ENCODE data around the gene OR5I1. TPM values are rescaled to one million over a fixed set of nuclear protein-coding genes. Genes with fewer than 3 reads are reported as not detected.

The OR5I1 gene
- total RNA-seq: not detected
- polyA plus RNA-seq: not detected
- long read RNA-seq, donor 1: 0 reads
- long read RNA-seq, donor 2: 0 reads

DNA sequence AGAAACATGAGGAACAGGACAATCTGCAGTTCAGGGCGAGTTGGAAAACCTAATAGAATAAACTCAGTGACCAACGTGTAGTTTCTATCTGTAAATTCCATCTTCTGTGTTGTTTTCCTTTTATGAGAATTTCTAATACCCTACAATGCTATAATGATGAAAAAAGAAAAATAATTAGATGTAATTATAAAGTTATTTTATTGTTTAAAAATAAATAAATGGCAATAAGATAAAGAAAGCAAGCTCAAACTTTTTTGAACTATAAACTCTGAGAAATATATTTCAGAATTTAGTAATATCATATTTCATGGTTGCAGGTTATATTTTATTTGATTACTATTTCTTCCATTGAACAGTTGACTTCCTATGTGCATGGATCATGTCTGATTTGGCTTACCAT is at the start of gene OR5I1:
Gene OR5I1, minus strand, starts transcription at position 101 of the 400 bp plus-strand sequence. Its CDS starts 0 bp downstream, at position 101.
- H3K36me3 ChIP-seq (ENCODE audit: insufficient read depth in 1 of 2, low read depth in 1 of 2): no peaks in the 10 kb centered on the region
- intact Hi-C loops (cut with DNase I): loop anchor here in 1 of 2 donors (5.0 kb wide), 1 partner anchor 851 kb away; no protein-coding TSS in a partner anchor
- no peaks in the 10 kb centered on the region for H3K9me3 ChIP-seq
- ATAC-seq (no peak), DNase-seq (no peak)
- H3K27me3 ChIP-seq (ENCODE audit: insufficient read depth in 3 of 3, low read length in 2 of 3): no peaks in the 10 kb centered on the region
- no peak within 1 kb of the TSS for H3K4me3 ChIP-seq
- 55 to 57% (median 55%) methylated on average over 2 of the region's 2 CpGs for WGBS, 3 donors
- H3K27ac ChIP-seq: no peak within 1 kb of the TSS
- no peaks in the 10 kb centered on the region for H3K4me1 ChIP-seq
- TF ChIP-seq, protein P1, sequence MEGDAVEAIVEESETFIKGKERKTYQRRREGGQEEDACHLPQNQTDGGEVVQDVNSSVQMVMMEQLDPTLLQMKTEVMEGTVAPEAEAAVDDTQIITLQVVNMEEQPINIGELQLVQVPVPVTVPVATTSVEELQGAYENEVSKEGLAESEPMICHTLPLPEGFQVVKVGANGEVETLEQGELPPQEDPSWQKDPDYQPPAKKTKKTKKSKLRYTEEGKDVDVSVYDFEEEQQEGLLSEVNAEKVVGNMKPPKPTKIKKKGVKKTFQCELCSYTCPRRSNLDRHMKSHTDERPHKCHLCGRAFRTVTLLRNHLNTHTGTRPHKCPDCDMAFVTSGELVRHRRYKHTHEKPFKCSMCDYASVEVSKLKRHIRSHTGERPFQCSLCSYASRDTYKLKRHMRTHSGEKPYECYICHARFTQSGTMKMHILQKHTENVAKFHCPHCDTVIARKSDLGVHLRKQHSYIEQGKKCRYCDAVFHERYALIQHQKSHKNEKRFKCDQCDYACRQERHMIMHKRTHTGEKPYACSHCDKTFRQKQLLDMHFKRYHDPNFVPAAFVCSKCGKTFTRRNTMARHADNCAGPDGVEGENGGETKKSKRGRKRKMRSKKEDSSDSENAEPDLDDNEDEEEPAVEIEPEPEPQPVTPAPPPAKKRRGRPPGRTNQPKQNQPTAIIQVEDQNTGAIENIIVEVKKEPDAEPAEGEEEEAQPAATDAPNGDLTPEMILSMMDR (IDR thresholded peaks at IDR 0.05): no peak

DNA sequence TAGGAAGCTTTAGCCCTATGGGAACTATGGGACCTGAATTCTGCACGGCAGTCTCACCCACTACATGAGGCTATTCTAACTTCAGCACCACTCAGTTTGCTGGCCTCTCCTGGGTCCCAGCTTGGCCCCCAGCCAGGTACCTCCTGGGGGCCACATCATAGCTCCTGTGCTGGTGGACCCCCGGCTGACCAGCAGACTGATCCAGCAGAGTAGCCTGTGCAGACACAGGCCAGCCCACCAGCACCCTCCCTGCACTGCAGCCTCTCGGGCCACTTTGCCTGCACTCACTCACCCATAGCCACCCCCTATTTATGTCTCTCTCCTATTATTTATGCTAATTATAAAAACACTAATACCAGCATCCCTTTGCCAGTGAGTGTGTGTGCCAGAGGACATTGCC is 34.7 kb upstream of the OR5I1 start:
- TF ChIP-seq, protein P1 (IDR thresholded peaks at IDR 0.05): no peak
- H3K9me3 ChIP-seq: peaks cover 4% of the 10 kb centered on the region
- 82 to 91% (median 89%) methylated on average over 3 of the region's 3 CpGs for WGBS, 3 donors

DNA sequence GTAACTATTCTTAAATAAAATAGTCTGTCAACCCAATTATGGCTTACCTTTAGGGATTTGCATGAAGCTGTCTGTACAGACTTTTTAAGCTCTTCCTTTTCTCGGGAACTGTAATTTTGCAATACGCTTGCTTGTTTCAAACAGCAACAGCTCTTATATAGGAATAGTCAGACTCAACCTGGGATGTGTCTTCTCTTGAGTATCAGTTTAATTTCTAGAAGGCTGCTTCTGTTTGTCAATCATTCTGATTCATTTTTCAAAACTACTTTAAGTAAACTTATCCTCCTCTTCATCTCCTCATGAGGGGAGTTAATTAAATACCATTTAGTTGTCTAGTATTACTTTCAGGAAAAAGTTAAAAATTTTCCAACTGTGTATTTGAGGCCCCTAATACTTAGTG is 33.6 kb upstream of the OR5I1 start, which contains the start of gene OR10AG1:
Gene OR10AG1, minus strand, starts transcription at position 101 of the 400 bp plus-strand sequence. Its CDS starts 38 bp downstream, at position 63.
- Histone ChIP-seq H3K9me3 (peaks cover 4% of the 10 kb centered on the region), H3K4me3 (no peak within 1 kb of the TSS), H3K36me3 (ENCODE audit: insufficient read depth in 1 of 2, low read depth in 1 of 2) (no peaks in the 10 kb centered on the region), H3K27me3 (ENCODE audit: insufficient read depth in 3 of 3, low read length in 2 of 3) (no peaks in the 10 kb centered on the region), H3K27ac (no peak within 1 kb of the TSS), H3K4me1 (no peaks in the 10 kb centered on the region)
- intact Hi-C loops (cut with DNase I): no loop called here
- ATAC-seq (no peak), DNase-seq (no peak)
- TF ChIP-seq, protein P1 (IDR thresholded peaks at IDR 0.05): no peak
- 80 to 84% (median 84%) methylated on average over 2 of the region's 2 CpGs for WGBS, 3 donors

More for the DNA sequence above, 34.7 kb upstream of the OR5I1 start:
- DNase-seq: no peak
- no peak overlapping the region for H3K27ac ChIP-seq
- no peaks in the 10 kb centered on the region for H3K27me3 ChIP-seq (ENCODE audit: insufficient read depth in 3 of 3, low read length in 2 of 3)
- H3K36me3 ChIP-seq (ENCODE audit: insufficient read depth in 1 of 2, low read depth in 1 of 2): no peaks in the 10 kb centered on the region
- no peaks in the 10 kb centered on the region for H3K4me1 ChIP-seq
- no peak for ATAC-seq
- H3K4me3 ChIP-seq: no peak overlapping the region
- intact Hi-C loops (cut with DNase I): no loop called here

DNA sequence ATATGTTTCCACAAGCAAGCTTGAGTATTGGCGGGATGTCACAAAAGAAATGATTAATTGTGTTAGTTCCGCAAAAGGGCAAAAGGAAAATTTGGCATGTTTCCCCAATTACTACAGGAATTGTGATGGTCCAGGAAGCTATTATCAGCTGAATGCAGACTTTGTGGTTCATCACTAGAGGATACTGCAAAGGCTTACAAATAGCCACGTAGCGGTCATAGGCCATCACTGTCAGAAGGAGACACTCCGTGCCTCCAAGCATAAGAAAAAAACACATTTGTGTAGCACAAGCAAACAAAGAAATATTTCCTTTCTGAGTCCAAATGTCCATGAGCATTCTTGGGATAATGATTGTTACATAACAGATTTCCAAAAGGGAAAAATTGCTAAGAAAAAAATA is 31.7 kb upstream of the OR5I1 start:
- no peaks in the 10 kb centered on the region for H3K36me3 ChIP-seq (ENCODE audit: insufficient read depth in 1 of 2, low read depth in 1 of 2)
- H3K4me1 ChIP-seq: no peaks in the 10 kb centered on the region
- peaks cover 4% of the 10 kb centered on the region for H3K9me3 ChIP-seq
- intact Hi-C loops (cut with DNase I): no loop called here
- ATAC-seq: no peak
- DNase-seq: no peak
- no peak overlapping the region for H3K4me3 ChIP-seq
- WGBS, 3 donors: 80 to 85% (median 81%) methylated on average over 5 of the region's 5 CpGs
- TF ChIP-seq, protein P1 (IDR thresholded peaks at IDR 0.05): no peak
- H3K27ac ChIP-seq: no peak overlapping the region
- H3K27me3 ChIP-seq (ENCODE audit: insufficient read depth in 3 of 3, low read length in 2 of 3): no peaks in the 10 kb centered on the region

DNA sequence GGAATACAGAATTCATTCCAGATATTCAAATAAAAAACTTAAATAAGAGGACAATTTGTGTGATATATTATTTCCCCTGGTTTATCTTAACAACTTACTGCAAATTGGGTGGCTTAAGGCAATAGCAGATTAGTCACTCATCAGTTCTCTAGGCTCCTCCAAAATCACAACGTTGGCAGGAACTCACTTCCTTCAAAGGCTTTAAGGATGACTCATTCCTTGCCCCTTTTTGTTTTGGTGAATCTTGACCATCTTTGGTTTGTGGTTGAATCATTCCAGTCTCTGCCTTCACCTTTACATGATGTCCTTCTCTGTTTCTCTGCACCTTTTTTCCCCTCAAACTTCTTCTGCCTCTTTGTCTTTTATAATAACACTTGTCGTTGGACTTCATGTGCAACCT is 30.2 kb upstream of the OR5I1 start:
- no peak for DNase-seq
- Histone ChIP-seq H3K4me1 (no peaks in the 10 kb centered on the region), H3K4me3 (no peak overlapping the region), H3K27ac (no peak overlapping the region), H3K9me3 (peaks cover 2% of the 10 kb centered on the region), H3K27me3 (ENCODE audit: insufficient read depth in 3 of 3, low read length in 2 of 3) (no peaks in the 10 kb centered on the region), H3K36me3 (ENCODE audit: insufficient read depth in 1 of 2, low read depth in 1 of 2) (no peaks in the 10 kb centered on the region)
- TF ChIP-seq, protein P1 (IDR thresholded peaks at IDR 0.05): no peak
- WGBS, 3 donors: 64 to 71% (median 68%) methylated on average over 2 of the region's 2 CpGs
- no peak for ATAC-seq
- intact Hi-C loops (cut with DNase I): no loop called here
